ENCODE results near the gene SNX32.

SNX32 gene

DNA sequence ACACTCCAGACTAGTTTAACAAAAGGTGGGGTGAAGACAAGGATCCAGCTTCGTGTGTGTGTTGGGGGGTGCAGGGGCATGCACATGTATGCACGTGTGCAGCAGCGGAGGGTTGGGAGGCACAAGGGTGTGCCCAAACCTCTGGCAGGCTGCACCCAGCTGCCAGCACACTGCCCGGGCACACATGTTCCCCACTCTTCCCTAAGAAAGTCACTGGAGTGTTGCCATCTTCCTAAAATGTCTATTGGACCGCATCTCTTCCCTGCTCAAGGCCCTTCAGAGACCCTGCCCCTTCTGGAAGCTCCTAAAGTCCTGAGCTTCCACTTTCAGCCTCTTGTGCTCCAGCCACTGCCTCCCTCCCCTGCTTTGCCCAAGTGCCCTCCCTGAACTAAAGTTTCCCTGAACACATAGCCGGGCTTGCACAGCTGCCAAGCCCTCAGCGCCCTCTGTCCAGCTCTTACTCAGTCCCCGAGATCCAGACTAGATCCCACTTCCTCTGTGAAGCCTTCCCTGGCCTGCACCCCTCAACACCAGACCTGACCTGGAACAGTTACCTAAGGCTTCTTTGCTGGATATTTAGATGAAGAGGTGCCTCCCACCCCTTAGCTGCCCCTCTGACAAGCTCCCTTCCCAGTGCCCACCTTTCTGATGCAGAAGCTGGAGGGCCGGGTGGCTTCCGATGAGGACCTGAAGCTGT is 18.2 kb downstream of the SNX32 start:
- intact Hi-C loops (cut with DNase I): no loop called here
- DNase-seq: peak in 2 of 42 donors; percentile 2 to 11

- intact Hi-C loops (cut with DNase I): no loop called here
- DNase-seq: peak in 13 of 42 donors; percentile 15 to 61 (median 42)
Observed at GRCh38 chr11:65852508-65853245, 18.9 kb downstream of the SNX32 start.

- intact Hi-C loops (cut with DNase I): no loop called here
- peak in 2 of 42 donors; percentile 2 to 16 for DNase-seq
Observed at GRCh38 chr11:65853246-65853979, 19.6 kb downstream of the SNX32 start.

DNA sequence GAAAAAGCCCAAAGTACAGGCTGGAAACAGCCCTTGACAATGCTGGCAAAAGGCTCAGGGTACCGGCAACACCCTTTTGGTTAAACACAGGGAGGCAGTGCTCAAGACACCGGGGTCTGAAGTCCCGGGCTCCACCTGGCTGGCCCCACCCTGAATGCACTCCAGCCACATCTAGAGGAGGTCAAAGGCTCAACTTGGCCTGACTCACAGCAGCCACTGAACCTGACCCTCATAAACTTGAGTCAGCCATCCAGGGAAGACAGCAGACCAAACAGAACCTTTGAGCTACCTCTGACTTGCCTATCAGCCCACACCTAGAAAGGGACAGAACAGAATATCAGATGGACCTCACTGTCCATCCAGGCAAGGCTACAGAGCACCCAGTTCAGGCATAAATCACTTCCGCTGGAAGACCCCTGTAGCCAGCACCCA is 20.4 kb downstream of the SNX32 start:
- DNase-seq: peak in 2 of 42 donors; percentile 5 to 19
- intact Hi-C loops (cut with DNase I): no loop called here

DNA sequence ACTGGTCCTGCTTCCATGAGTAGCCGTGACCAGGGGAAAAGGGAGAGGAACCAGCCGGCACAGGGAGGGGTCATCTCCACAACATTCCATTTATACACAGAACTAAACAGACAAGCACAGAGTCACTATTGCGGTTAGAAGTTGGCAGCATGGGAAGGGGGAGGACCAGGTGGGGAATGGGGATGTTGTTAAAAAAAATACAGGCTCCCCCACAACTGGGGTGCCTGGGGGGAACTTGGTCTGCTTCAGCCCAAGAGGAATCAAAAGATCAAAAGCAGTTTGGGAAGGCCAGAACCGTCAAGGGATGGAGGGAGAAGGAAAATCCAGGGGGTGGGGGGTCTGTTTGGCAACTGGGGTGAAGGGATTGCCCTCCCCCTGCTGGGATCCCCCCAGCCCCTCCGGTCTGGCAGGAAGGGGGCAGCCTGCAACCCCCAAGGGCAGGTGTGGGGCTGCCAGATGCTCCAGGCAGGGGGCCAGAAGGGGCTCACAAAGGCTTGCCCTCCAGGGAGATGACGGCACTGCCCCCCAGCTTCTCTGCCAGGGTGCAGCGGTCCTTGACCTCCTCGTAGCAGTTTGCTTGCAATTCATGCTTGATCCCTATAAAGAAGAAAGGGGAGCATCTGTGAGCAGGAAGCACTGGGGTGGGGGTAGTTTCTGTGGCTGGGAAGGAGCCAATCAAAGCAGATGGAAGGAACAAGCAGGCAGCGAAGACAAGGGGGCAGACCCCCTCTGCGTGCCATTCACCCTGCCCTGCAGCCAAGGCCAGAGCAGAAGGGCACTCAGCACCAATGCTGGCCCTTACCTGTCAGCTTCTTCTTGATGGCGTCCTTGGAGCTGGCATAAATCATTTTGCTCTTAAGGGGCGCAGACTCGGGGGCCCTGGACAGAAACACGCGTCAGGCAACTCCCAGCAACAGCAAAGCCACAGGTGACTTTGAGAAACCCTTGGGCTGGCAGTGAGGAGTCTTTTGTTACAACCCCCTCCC is 21.4 kb downstream of the SNX32 start:
- peak in 2 of 42 donors; percentile 10 to 20 for DNase-seq
- intact Hi-C loops (cut with DNase I): loop anchor here (5.0 kb wide), 1 partner anchor 37 kb away; the partner anchor contains the start of gene CCDC85B

DNA sequence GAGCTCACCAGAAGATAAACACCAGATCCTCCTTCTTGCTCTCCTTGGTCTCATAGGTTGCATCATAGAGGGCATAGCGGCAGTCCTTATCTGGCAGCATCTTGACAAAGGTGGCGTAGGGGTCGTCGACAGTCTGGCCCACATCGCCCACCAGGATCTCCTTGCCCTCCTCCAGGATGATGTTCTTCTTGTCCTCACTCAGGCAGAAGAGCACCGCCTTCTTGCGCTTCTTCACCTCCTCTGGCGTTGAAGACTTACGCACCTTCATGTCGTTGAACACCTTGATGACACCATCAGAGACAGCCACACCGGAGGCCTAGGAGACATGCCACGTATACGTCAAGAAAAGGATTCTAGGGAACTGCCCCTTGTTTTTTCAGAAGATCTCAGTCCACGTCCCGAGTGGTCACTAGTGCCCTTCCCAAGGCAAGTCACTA is 22.2 kb downstream of the SNX32 start:
- intact Hi-C loops (cut with DNase I): loop anchor here (5.0 kb wide), 1 partner anchor 36 kb away; the partner anchor contains the start of gene CCDC85B

GRCh38 chr11:65856689-65857499 is 23.1 kb downstream of the SNX32 start:
- intact Hi-C loops (cut with DNase I): loop anchor here (5.0 kb wide), 1 partner anchor 35 kb away; the partner anchor contains the start of gene CCDC85B
- peak; percentile 63 to 92 (median 84) for DNase-seq

More for the DNA sequence above, 22.2 kb downstream of the SNX32 start:
- peak in 1 of 42 donors; percentile 23 for DNase-seq

- intact Hi-C loops (cut with DNase I): loop anchor here (5.0 kb wide), 1 partner anchor 35 kb away; the partner anchor contains the start of gene CCDC85B
- DNase-seq: peak in 41 of 42 donors; percentile 39 to 86 (median 75)
Observed at GRCh38 chr11:65857500-65857852, 23.7 kb downstream of the SNX32 start.

DNA sequence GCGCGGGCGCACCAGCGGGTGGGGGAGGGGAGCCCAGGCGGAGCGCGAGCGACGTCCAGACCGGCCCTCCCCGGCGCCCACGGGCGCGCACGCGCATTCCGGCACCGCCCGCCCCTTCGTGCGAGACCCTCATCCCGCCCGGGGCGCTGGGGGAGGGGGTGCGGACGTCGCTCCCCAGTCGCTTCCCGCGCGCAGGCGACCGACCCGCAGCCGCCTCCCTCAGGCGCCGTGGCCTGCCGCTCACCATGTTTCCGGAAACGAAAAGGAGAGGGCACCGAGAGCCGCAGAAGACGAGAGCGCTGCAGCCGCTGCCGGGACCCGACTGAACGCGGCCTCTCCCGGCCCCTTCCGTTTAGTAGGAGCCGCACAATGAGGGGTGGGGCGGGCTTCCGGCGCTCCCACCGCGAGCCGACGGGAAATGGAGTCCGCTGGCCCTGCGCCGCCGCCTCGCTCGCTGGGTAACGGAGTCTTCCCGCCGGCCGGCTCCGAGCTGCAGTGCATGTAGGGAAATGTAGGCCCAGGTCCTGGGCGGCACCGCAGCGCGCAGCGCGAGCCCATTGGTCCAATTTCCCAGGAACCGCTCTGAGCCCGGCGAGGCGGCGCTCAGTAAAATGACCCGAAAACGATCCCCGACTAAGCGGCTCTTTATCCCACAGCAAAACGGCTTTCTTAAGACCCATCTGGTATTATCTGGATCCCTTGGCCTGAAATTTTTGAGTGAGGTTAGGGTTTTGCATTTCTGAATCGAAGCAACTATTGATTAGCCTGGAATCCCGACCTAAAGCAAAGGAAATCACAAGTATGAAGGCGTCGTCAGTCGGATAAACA is 24.3 kb downstream of the SNX32 start, which contains the start of gene CFL1:
CFL1 (minus strand) TSS at position 328 of the 828 bp plus-strand sequence; CDS start at position 247, 81 bp downstream.
- intact Hi-C loops (cut with DNase I): loop anchor here (5.0 kb wide), 1 partner anchor 34 kb away; the partner anchor contains the start of gene CCDC85B
- DNase-seq: peak; percentile 96 to 99 (median 98)

DNA sequence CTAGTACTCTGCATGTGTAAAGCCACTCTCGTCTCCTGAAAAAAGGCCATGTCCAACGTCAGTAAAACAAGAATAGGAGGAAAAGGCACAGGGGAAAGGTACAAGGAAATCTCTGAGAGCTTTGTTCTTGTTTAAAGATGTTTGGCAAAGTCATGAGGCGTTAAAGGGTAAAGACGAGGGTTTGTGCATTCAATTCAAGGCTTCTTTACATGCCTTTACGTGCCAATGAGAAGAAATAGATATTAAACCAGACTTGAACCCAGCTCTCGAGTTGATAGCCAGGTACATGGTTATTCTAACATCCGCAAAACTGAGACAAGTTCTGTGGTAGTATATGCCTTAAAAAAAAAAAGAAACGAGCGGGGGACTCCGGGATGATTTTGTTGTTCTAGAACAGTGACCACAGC is 24.9 kb downstream of the SNX32 start:
- intact Hi-C loops (cut with DNase I): loop anchor here (5.0 kb wide), 1 partner anchor 34 kb away; the partner anchor contains the start of gene CCDC85B
- DNase-seq: no peak

DNA sequence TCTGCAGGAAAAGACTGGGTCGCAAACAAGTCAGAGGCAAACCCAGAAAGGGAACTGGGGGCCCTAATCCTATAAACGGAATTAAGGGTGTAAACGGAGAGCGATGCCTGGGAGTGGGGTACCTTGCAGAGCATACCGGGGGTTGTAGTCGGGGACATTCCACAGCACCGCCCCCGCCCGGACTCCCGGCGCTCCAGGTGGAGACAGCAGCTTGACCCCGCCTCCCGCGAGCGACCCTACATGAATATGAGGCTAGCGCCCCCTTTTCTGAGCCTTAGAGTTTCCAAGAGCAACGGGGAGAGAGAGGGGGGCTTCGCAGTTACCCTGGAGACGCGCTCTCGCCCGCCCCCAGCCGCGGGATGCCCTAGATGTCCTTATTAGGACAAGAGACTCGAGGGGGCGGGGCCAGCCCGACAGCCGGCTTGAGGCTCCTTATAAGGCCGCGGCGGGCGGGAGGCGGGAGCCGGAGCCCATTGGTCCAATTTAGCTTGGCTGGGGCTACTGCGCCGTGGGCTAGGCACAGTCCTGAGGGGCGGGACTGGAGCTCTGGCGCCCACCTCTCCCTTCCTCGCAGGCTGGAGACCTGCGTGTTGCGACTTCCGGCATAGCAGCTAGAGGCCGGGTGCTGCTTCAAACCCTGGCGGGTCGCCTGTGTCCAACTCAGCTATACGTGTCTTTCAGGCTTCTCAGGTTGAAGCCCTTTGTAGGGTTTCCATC is 25.5 kb downstream of the SNX32 start:
- intact Hi-C loops (cut with DNase I): loop anchor here (5.0 kb wide), 1 partner anchor 33 kb away; the partner anchor contains the start of gene CCDC85B
- peak; percentile 96 to 100 (median 98) for DNase-seq

GRCh38 chr11:65859812-65860277 is 26.1 kb downstream of the SNX32 start:
- DNase-seq: peak in 18 of 42 donors; percentile 26 to 66 (median 49)
- intact Hi-C loops (cut with DNase I): loop anchor here (5.0 kb wide), 2 partner anchors 32 to 102 kb away; partner anchors contain the start of genes CCDC85B and SART1

DNA sequence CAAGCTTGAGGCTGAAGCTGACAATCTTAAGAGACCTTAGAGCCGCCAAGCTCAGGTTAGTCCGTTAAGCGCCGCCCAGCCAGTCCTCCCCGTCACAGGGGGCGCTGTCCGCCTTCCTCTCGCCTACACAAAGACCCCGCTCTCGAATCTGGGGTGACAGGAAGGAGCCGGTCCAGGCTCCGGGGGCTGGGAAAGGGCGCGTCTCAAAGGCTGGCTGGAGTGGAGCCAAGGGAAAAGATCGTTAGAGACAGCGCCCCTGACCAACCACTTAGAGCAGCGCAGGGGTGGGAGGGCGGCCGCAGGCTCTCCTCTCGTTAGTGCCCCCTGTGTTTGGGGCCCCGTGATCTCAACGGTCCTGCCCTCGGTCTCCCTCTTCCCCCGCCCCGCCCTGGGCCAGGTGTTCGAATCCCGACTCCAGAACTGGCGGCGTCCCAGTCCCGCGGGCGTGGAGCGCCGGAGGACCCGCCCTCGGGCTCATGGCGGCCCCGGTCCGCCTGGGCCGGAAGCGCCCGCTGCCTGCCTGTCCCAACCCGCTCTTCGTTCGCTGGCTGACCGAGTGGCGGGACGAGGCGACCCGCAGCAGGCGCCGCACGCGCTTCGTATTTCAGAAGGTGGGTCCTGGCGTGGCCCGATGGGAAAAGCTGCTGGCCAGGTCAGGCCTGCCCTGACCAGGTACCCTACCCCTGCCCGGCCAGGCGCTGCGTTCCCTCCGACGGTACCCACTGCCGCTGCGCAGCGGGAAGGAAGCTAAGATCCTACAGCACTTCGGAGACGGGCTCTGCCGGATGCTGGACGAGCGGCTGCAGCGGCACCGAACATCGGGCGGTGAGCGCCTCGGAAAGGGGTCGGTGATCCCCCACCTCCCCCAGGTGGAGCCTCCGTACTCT is 26.8 kb downstream of the SNX32 start, which contains the start of gene MUS81:
MUS81 (plus strand) TSS at position 156 of the 887 bp plus-strand sequence; CDS start at position 477, 321 bp downstream.
- intact Hi-C loops (cut with DNase I): loop anchor here (5.0 kb wide), 1 partner anchor 102 kb away; the partner anchor contains the start of gene SART1
- peak; percentile 90 to 98 (median 95) for DNase-seq

GRCh38 chr11:65861165-65861505 is 27.4 kb downstream of the SNX32 start:
- intact Hi-C loops (cut with DNase I): loop anchor here (5.0 kb wide), 1 partner anchor 101 kb away; the partner anchor contains the start of gene SART1
- DNase-seq: peak in 4 of 42 donors; percentile 32 to 44 (median 33)

Data from head of caudate nucleus (tissue), 42 donors.